Panc1 (cell line): ENCODE data around the gene CEP44. TPM values are rescaled to one million over a fixed set of nuclear protein-coding genes. Genes with fewer than 3 reads are reported as not detected.

Experiments
- ATAC-seq: fragments of 200-7000 bp; cut with Tn5 transposase; 2 replicates; pipeline ENCODE4 v1.9.1; 2020; ENCODE audit warnings: mild to moderate bottlenecking, moderate library complexity
- BruUV-seq: library from RNA; stranded (reverse); fragments of 400-500 nt; replicated peaks from 2 replicates; lab custom pipeline; 2021; lab: Mats Ljungman, UMichigan
- CTCF ChIA-PET: fragments of 300-600 bp; sonication (Branson Sonifier 250); formaldehyde crosslinking; loops from one replicate; lab custom pipeline; 2022; ENCODE audit warnings: antibody characterized with exemption; lab: Charles Lee
- POLR2A ChIA-PET: fragments of 300-600 bp; sonication (Branson Sonifier 250); formaldehyde crosslinking; loops from one replicate; lab custom pipeline; 2022; ENCODE audit warnings: antibody characterized with exemption; lab: Charles Lee
- DNase-seq: peaks from one replicate; pipeline ENCODE4 v3.0.0-alpha.2; 2010; ENCODE audit warnings: low read depth, low spot score
- H3K27ac ChIP-seq: 2 replicates; pipeline ENCODE4 v1.5.1; 2011; ENCODE audit warnings: mild to moderate bottlenecking, low read length, inconsistent platforms
- H3K27me3 ChIP-seq: fragments of 200-500 bp; sonication (Bioruptor generic); 2 replicates; pipeline ENCODE4 v1.6.0; 2014; ENCODE audit warnings: low read length, inconsistent platforms; ENCODE audit not compliant: control insufficient read depth, insufficient read depth
- H3K36me3 ChIP-seq: fragments of 200-500 bp; sonication (Bioruptor generic); 2 replicates; pipeline ENCODE4 v1.5.1; 2014; ENCODE audit warnings: inconsistent platforms, mild to moderate bottlenecking, low read length, moderate library complexity; ENCODE audit not compliant: control insufficient read depth, insufficient read depth
- H3K4me1 ChIP-seq: 2 replicates; pipeline ENCODE4 v1.5.1; 2011; ENCODE audit warnings: inconsistent platforms, mild to moderate bottlenecking, low read length, moderate library complexity; ENCODE audit not compliant: control insufficient read depth, insufficient read depth
- H3K4me3 ChIP-seq, 2 experiments: 2 replicates each; pipeline ENCODE4 v1.5.1; 2011 to 2012; ENCODE audit warnings: low read depth in 2 of 2, low read length in 2 of 2, mild to moderate bottlenecking in 2 of 2, inconsistent platforms in 1 of 2, moderate library complexity in 1 of 2
- H3K9me3 ChIP-seq: fragments of 200-500 bp; sonication (Bioruptor generic); 2 replicates; pipeline ENCODE4 v1.5.1; 2014; ENCODE audit warnings: low read depth, mild to moderate bottlenecking, inconsistent platforms, low read length, moderate library complexity; ENCODE audit not compliant: control insufficient read depth, insufficient read depth
- CTCF ChIP-seq: fragments of 450-650 bp; IDR thresholded peaks from 2 replicates; pipeline ENCODE4 v1.5.1; 2017; ENCODE audit warnings: mild to moderate bottlenecking
- POLR2AphosphoS5 ChIP-seq: IDR thresholded peaks from 2 replicates; pipeline ENCODE4 v1.6.1; 2012; ENCODE audit warnings: mild to moderate bottlenecking, low read depth, low read length, moderate library complexity
- REST ChIP-seq, 2 experiments: IDR thresholded peaks; 2 replicates each; pipeline ENCODE4 v1.6.1; 2011 to 2012; ENCODE audit warnings: low read depth in 2 of 2, control low read depth in 1 of 2, low read length in 1 of 2, mild to moderate bottlenecking in 1 of 2, moderate library complexity in 1 of 2; ENCODE audit not compliant: insufficient read depth in 1 of 2
- SIN3A ChIP-seq: IDR thresholded peaks from 2 replicates; pipeline ENCODE4 v1.6.1; 2012; ENCODE audit warnings: low read depth, mild to moderate bottlenecking, low read length, moderate library complexity, borderline replicate concordance; ENCODE audit not compliant: insufficient read depth
- TCF7L2 ChIP-seq: IDR thresholded peaks from 2 replicates; pipeline ENCODE4 v1.6.1; 2011; ENCODE audit warnings: mild to moderate bottlenecking, low read depth, low read length, inconsistent platforms
- in situ Hi-C: cut with HindIII; loops from 2 replicates; pipeline ENCODE4 v1.10.0; 2016; ENCODE audit warnings: low sequenced_read_pairs, low pct_unique_long_range_greater_than_20kb
- intact Hi-C: fragments of 100-400 bp; cut with micrococcal nuclease; formaldehyde crosslinking; loops from one replicate; pipeline ENCODE4 v1.10.0; 2022; ENCODE audit not compliant: unreplicated experiment
- total RNA-seq: library from RNA; stranded (reverse); gene quantifications from one replicate; pipeline ENCODE4 v1.2.1, GENCODE V29; 2021; ENCODE audit not compliant: unreplicated experiment

The CEP44 gene
- total RNA-seq, 1 experiment from 2014 or later = 9.8 TPM

DNA sequence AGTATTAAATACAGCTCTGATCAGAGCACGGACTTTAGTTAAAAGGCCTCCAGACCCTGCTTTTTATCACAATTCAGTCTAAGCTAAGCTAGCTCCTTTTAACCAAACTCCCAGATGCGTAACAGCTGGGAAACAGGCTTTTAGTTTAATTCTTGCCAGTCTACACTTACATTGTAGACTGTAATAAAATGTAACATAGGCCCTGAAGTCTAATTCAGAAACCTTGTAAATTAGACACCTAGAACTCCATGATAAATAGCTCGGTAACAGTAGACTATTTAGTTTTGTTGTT, 20.3 kb upstream of the CEP44 start:
- CTCF ChIA-PET = interaction anchor here (0.7 kb wide), 1 partner anchor 123 kb away, joined by 3 read pairs; no protein-coding TSS in a partner anchor
- no peaks in the 10 kb centered on the region for H3K27me3 ChIP-seq
- no peak overlapping the region for H3K27ac ChIP-seq
- no peaks in the 10 kb centered on the region for H3K9me3 ChIP-seq
- no peak overlapping the region for H3K4me3 ChIP-seq
- intact Hi-C loops = no loop called here
- BruUV-seq = no TSS peak
- no peak for TF ChIP-seq REST (IDR thresholded peaks at IDR 0.05; ENCODE audit: insufficient read depth in 1 of 2, low read depth in 2 of 2, low read length in 1 of 2)
- no peaks in the 10 kb centered on the region for H3K36me3 ChIP-seq
- no peak for ATAC-seq
- in situ Hi-C loops = no loop called here
- H3K4me1 ChIP-seq = no peaks in the 10 kb centered on the region
- no peak for DNase-seq
- POLR2A ChIA-PET = no interaction called here

DNA sequence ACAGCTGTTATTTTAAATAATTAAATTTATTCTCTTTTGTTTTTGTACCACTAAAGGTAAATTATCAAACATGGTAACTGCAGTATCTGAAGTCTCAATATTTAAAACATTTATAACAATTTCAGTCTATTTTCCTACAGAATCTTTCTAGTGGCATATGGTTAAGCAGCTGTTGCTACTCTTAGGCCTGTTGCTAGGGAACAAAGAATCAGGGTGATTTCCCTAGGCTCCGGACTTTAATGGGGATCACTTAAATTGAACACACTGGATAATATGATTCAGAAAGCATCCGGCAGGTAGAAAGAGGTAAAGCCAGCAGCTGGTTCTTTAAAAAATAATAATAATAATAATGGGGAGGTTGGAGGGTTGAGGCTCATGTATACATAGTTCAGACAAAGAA, 17.8 kb upstream of the CEP44 start:
- ATAC-seq (no peak), DNase-seq (no peak)
- CTCF ChIA-PET = no interaction called here
- Histone ChIP-seq H3K9me3 (no peaks in the 10 kb centered on the region), H3K4me1 (no peaks in the 10 kb centered on the region), H3K27me3 (no peaks in the 10 kb centered on the region), H3K36me3 (no peaks in the 10 kb centered on the region), H3K4me3 (no peak overlapping the region), H3K27ac (no peak overlapping the region)
- in situ Hi-C loops (no loop called here), intact Hi-C loops (no loop called here)
- POLR2A ChIA-PET = no interaction called here
- TF ChIP-seq POLR2AphosphoS5 (no peak), TCF7L2 (no peak), SIN3A (no peak), REST (IDR thresholded peaks at IDR 0.05; ENCODE audit: insufficient read depth in 1 of 2, low read depth in 2 of 2, low read length in 1 of 2) (no peak), CTCF (no peak)
- BruUV-seq = no TSS peak
